Adrenal gland (tissue), 5 donors: ENCODE results near the gene ANKRD11.

Experiments used
- POLR2A ChIP-seq, 2 donors: fragments of 450-650 bp; IDR thresholded peaks; one replicate each; pipeline ENCODE4 v1.6.1; 2017; ENCODE audit warnings: antibody characterized with exemption in 2 of 2, mild to moderate bottlenecking in 2 of 2, moderate library complexity in 1 of 2
- TF ChIP-seq, protein P1 (sequence below), 6 experiments: fragments of 450-650 bp in 4 of 6; fragments of 200-600 bp in 2 of 6; sonication (generic) in 1 of 6; IDR thresholded peaks; 1 replicate in 5 of 6; 2 replicates in 1 of 6; pipeline versions ENCODE4 v1.5.1 to v1.8.0; 2016 to 2021; ENCODE audit warnings: antibody characterized with exemption in 6 of 6, mild to moderate bottlenecking in 2 of 6, moderate library complexity in 1 of 6
- donor health status: DM: no; HTN: no; CAD: no.

DNA sequence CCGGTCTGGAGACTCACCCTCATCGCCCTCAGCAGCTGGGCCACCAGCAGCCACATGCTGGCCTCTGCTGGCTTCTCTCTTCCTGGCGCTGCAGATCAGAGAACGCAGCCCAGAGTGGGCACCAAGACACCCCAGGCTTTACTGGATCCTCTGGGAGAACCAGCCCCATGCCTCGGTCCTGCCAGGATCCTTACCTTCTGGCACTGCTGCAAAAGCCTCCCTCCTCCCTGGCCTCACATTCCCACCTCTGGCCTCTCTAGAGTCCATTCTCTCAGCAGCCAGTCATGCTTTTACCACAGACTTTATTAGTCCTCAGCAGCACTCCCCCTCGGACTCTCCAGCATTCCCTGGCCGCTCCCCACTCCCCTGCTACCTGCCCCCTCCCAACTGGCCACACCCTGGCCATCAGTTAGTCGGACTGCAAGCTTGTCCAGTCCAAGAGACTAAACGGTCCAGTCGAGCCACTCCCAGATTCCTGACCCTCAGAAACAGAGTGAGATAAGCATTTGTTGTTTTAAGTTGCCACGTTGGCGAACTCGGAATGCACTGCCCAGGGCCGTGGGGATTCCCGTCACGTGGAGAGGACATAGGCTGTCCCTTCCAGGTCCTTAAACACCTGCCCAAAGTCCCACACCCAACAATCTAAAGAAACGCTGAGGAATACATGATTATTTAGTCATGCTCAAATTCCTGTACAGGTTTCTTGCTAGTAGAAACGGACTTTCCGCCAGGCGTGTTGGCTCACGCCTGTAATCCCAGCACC, 11.9 kb upstream of the ANKRD11 start:
- TF ChIP-seq, protein P1, sequence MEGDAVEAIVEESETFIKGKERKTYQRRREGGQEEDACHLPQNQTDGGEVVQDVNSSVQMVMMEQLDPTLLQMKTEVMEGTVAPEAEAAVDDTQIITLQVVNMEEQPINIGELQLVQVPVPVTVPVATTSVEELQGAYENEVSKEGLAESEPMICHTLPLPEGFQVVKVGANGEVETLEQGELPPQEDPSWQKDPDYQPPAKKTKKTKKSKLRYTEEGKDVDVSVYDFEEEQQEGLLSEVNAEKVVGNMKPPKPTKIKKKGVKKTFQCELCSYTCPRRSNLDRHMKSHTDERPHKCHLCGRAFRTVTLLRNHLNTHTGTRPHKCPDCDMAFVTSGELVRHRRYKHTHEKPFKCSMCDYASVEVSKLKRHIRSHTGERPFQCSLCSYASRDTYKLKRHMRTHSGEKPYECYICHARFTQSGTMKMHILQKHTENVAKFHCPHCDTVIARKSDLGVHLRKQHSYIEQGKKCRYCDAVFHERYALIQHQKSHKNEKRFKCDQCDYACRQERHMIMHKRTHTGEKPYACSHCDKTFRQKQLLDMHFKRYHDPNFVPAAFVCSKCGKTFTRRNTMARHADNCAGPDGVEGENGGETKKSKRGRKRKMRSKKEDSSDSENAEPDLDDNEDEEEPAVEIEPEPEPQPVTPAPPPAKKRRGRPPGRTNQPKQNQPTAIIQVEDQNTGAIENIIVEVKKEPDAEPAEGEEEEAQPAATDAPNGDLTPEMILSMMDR (IDR thresholded peaks at IDR 0.05), result no peak
- TF ChIP-seq POLR2A (IDR thresholded peaks at IDR 0.05), result no peak
